ENCODE data around the gene ADGRV1.

Gene ADGRV1

DNA sequence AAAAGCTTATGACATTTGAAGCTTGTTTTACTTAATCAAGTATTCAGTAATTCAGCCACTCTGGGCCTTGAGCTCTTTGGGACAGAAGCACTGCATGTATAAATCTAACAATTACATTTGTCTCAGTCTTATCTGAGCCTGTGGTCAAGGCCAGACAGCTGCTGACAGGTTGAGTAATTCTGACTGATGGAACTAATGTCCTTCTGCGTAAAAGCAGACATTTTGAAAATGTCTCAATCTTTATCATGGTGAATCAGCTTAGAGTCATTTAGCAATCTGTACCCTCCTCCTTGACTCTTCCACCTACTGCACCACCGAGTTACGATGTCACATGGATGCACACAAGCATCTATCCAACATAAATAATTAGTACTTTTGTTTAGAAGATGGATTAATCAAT is 424.6 kb downstream of the ADGRV1 start:
- H3K36me3 ChIP-seq (ENCODE audit: control insufficient read depth in 2 of 2, insufficient read depth in 1 of 2, low read length in 2 of 2) = peaks cover 0 to 3% of the 10 kb centered on the region in 2 experiments; a peak in 2 of 3 replicates
- H3K4me1 ChIP-seq (ENCODE audit: control insufficient read depth, insufficient read depth, low read length) = peaks cover 10% of the 10 kb centered on the region
- H3K9me3 ChIP-seq (ENCODE audit: control insufficient read depth, insufficient read depth, low read depth, low read length) = no peaks in the 10 kb centered on the region
- ChIA-PET CTCF (interaction anchor here (0.7 to 1.0 kb wide), 2 partner anchors 180 to 436 kb away, joined by 3 to 4 read pairs; no protein-coding TSS in a partner anchor), POLR2A (interaction anchor here (1.0 to 1.6 kb wide), 4 partner anchors 15 to 400 kb away, joined by 3 to 11 read pairs (median 6); partner anchors contain the start of gene ARRDC3)
- H3K27ac ChIP-seq (ENCODE audit: extremely low read depth, low read depth, low read length) = no peak overlapping the region
- H3K4me3 ChIP-seq (ENCODE audit: low read depth, low read length) = no peak overlapping the region
- peak; percentile 49; the same call in 1 of the 2 replicates for TF ChIP-seq ZNF596 (tag by site-specific recombination; IDR thresholded peaks at IDR 0.05)
- TF ChIP-seq, protein P1, sequence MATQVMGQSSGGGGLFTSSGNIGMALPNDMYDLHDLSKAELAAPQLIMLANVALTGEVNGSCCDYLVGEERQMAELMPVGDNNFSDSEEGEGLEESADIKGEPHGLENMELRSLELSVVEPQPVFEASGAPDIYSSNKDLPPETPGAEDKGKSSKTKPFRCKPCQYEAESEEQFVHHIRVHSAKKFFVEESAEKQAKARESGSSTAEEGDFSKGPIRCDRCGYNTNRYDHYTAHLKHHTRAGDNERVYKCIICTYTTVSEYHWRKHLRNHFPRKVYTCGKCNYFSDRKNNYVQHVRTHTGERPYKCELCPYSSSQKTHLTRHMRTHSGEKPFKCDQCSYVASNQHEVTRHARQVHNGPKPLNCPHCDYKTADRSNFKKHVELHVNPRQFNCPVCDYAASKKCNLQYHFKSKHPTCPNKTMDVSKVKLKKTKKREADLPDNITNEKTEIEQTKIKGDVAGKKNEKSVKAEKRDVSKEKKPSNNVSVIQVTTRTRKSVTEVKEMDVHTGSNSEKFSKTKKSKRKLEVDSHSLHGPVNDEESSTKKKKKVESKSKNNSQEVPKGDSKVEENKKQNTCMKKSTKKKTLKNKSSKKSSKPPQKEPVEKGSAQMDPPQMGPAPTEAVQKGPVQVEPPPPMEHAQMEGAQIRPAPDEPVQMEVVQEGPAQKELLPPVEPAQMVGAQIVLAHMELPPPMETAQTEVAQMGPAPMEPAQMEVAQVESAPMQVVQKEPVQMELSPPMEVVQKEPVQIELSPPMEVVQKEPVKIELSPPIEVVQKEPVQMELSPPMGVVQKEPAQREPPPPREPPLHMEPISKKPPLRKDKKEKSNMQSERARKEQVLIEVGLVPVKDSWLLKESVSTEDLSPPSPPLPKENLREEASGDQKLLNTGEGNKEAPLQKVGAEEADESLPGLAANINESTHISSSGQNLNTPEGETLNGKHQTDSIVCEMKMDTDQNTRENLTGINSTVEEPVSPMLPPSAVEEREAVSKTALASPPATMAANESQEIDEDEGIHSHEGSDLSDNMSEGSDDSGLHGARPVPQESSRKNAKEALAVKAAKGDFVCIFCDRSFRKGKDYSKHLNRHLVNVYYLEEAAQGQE (tag by site-specific recombination; IDR thresholded peaks at IDR 0.05) = no peak
- TF ChIP-seq KLF7 (tag by site-specific recombination; IDR thresholded peaks at IDR 0.05; ENCODE audit: borderline replicate concordance) = no peak
- no peak for TF ChIP-seq ZNF776 (tag by site-specific recombination; IDR thresholded peaks at IDR 0.05; ENCODE audit: borderline replicate concordance)
- TF ChIP-seq, protein P2, sequence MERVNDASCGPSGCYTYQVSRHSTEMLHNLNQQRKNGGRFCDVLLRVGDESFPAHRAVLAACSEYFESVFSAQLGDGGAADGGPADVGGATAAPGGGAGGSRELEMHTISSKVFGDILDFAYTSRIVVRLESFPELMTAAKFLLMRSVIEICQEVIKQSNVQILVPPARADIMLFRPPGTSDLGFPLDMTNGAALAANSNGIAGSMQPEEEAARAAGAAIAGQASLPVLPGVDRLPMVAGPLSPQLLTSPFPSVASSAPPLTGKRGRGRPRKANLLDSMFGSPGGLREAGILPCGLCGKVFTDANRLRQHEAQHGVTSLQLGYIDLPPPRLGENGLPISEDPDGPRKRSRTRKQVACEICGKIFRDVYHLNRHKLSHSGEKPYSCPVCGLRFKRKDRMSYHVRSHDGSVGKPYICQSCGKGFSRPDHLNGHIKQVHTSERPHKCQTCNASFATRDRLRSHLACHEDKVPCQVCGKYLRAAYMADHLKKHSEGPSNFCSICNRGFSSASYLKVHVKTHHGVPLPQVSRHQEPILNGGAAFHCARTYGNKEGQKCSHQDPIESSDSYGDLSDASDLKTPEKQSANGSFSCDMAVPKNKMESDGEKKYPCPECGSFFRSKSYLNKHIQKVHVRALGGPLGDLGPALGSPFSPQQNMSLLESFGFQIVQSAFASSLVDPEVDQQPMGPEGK (tag by site-specific recombination; IDR thresholded peaks at IDR 0.05) = peak; percentile 48; the same call in 1 of the 2 replicates
- no peak for TF ChIP-seq ZNF140 (tag by site-specific recombination; IDR thresholded peaks at IDR 0.05)
- no peak for TF ChIP-seq ZNF792 (tag by site-specific recombination; IDR thresholded peaks at IDR 0.05)
- TF ChIP-seq, protein P3, sequence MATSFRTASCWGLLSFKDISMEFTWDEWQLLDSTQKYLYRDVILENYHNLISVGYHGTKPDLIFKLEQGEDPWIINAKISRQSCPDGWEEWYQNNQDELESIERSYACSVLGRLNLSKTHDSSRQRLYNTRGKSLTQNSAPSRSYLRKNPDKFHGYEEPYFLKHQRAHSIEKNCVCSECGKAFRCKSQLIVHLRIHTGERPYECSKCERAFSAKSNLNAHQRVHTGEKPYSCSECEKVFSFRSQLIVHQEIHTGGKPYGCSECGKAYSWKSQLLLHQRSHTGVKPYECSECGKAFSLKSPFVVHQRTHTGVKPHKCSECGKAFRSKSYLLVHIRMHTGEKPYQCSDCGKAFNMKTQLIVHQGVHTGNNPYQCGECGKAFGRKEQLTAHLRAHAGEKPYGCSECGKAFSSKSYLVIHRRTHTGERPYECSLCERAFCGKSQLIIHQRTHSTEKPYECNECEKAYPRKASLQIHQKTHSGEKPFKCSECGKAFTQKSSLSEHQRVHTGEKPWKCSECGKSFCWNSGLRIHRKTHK (tag by site-specific recombination; IDR thresholded peaks at IDR 0.05) = no peak
- TF ChIP-seq ZNF473 (tag by site-specific recombination; IDR thresholded peaks at IDR 0.05) = no peak
- no peak for TF ChIP-seq ZNF544 (tag by site-specific recombination; IDR thresholded peaks at IDR 0.05)
- TF ChIP-seq ZSCAN16 (tag by site-specific recombination; IDR thresholded peaks at IDR 0.05) = no peak
- TF ChIP-seq, protein P4, sequence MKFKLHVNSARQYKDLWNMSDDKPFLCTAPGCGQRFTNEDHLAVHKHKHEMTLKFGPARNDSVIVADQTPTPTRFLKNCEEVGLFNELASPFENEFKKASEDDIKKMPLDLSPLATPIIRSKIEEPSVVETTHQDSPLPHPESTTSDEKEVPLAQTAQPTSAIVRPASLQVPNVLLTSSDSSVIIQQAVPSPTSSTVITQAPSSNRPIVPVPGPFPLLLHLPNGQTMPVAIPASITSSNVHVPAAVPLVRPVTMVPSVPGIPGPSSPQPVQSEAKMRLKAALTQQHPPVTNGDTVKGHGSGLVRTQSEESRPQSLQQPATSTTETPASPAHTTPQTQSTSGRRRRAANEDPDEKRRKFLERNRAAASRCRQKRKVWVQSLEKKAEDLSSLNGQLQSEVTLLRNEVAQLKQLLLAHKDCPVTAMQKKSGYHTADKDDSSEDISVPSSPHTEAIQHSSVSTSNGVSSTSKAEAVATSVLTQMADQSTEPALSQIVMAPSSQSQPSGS (tag by site-specific recombination; IDR thresholded peaks at IDR 0.05; ENCODE audit: low read depth) = no peak
- TF ChIP-seq ZFP3 (tag by site-specific recombination; IDR thresholded peaks at IDR 0.05; ENCODE audit: low read depth) = no peak
- TF ChIP-seq, protein P5, sequence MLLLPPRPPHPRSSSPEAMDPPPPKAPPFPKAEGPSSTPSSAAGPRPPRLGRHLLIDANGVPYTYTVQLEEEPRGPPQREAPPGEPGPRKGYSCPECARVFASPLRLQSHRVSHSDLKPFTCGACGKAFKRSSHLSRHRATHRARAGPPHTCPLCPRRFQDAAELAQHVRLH (tag by site-specific recombination; IDR thresholded peaks at IDR 0.05) = 0 out of 2 replicates have a peak, but pooled peaks have one; percentile 73
- TF ChIP-seq ZNF571 (tag by site-specific recombination; IDR thresholded peaks at IDR 0.05) = no peak
- TF ChIP-seq ZSCAN23 (tag by site-specific recombination; IDR thresholded peaks at IDR 0.05) = 0 out of 2 replicates have a peak, but pooled peaks have one; percentile 46
- TF ChIP-seq ZXDB (tag by site-specific recombination; IDR thresholded peaks at IDR 0.05) = peak; percentile 91
- no peak for TF ChIP-seq ZNF132 (tag by site-specific recombination; IDR thresholded peaks at IDR 0.05; ENCODE audit: borderline replicate concordance)
- no peak for TF ChIP-seq ZNF585B (tag by site-specific recombination; IDR thresholded peaks at IDR 0.05)
- TF ChIP-seq REPIN1 (tag by site-specific recombination; IDR thresholded peaks at IDR 0.05; ENCODE audit: low read depth) = no peak
- TF ChIP-seq ZNF16 (tag by site-specific recombination; IDR thresholded peaks at IDR 0.05; ENCODE audit: low read depth) = no peak
- no peak for TF ChIP-seq ZNF114 (tag by site-specific recombination; IDR thresholded peaks at IDR 0.05)
- no peak for TF ChIP-seq ZNF155 (tag by site-specific recombination; IDR thresholded peaks at IDR 0.05)
- no peak for TF ChIP-seq ZNF202 (tag by site-specific recombination; IDR thresholded peaks at IDR 0.05; ENCODE audit: borderline replicate concordance)
- TF ChIP-seq GLI2 (tag by site-specific recombination; IDR thresholded peaks at IDR 0.05; ENCODE audit: borderline replicate concordance, low read depth) = peak; percentile 85
- TF ChIP-seq, protein P6, sequence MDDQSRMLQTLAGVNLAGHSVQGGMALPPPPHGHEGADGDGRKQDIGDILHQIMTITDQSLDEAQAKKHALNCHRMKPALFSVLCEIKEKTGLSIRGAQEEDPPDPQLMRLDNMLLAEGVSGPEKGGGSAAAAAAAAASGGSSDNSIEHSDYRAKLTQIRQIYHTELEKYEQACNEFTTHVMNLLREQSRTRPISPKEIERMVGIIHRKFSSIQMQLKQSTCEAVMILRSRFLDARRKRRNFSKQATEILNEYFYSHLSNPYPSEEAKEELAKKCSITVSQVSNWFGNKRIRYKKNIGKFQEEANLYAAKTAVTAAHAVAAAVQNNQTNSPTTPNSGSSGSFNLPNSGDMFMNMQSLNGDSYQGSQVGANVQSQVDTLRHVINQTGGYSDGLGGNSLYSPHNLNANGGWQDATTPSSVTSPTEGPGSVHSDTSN (CRISPR knock-in tag; IDR thresholded peaks at IDR 0.05) = peak; percentile 48; the same call in 1 of the 2 replicates
